ENCODE measurements around the gene ERCC2.
A peak's percentile ranks its signal among the peaks of the same experiment; 100 is the strongest.
"Not testable (repeated sequence)": the region's sequence is repeated elsewhere in the genome, so short reads cannot be mapped to it uniquely, and the experiment has no call there.

ERCC2 gene

GRCh38 chr19:45370410-45371204 is at the start of gene ERCC2:
Gene ERCC2 (minus strand): TSS chr19:45370573. CDS start chr19:45370540, 33 bp downstream.
- peak; percentile 100 for DNase-seq (ENCODE audit: low spot score)

GRCh38 chr19:45419895-45420294 is 49.5 kb upstream of the ERCC2 start:
- no peak for DNase-seq (ENCODE audit: low spot score)

- no peak for DNase-seq (ENCODE audit: low spot score)
Observed at GRCh38 chr19:45419396-45419795, 49.0 kb upstream of the ERCC2 start.

GRCh38 chr19:45418802-45419201 is 48.4 kb upstream of the ERCC2 start:
- DNase-seq (ENCODE audit: low spot score), result no peak

DNA sequence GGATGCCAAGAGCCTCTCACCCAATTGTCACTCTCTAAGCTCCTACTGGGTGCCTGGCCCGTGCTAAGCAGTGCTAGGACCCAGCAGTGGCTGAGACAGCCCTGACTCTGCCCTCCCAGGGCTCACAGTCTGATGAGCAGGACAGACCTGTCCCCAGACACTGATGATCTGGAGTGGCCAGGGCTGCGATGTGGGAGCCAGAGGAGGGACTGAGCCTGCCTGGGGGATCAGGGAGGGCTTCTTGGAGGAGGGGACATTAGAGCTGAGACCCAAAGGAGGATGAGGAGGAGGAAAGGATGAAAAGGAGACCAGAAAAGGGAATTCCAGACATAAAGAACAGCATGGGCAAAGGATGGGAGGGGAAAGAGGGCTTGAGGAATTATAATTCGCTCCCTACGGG is 46.8 kb upstream of the ERCC2 start:
- no peak for DNase-seq (ENCODE audit: low spot score)

DNA sequence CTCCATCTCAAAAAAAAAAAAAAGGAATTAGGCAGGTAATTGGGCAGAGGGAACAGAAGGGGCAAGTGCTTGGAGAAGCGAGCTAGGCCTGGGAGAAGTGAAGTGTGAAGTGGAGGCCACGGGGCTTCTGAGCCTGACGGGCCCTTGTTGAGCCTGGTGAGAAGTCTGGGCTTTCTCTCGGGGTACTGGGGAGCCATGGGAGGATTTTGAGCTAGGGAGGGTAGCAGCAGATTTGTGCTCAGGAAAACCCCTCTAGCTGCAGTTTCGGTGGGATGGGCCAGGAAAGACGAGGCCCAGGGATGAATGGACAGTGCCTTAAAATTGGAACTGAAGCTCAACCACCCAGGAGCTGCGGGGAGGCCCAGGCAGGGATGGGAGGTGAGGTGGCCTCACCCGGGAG is 44.1 kb upstream of the ERCC2 start:
- DNase-seq (ENCODE audit: low spot score), result no peak

GRCh38 chr19:45413497-45413896 is 43.1 kb upstream of the ERCC2 start:
- DNase-seq (ENCODE audit: low spot score), result no peak

- not testable (repeated sequence) for DNase-seq (ENCODE audit: low spot score)
Observed at GRCh38 chr19:45410330-45410729, 40.0 kb upstream of the ERCC2 start.

- DNase-seq (ENCODE audit: low spot score), result no peak
Observed at GRCh38 chr19:45409557-45409920, 39.2 kb upstream of the ERCC2 start.

- no peak for DNase-seq (ENCODE audit: low spot score)
Observed at GRCh38 chr19:45408830-45409556, 38.6 kb upstream of the ERCC2 start.

DNA sequence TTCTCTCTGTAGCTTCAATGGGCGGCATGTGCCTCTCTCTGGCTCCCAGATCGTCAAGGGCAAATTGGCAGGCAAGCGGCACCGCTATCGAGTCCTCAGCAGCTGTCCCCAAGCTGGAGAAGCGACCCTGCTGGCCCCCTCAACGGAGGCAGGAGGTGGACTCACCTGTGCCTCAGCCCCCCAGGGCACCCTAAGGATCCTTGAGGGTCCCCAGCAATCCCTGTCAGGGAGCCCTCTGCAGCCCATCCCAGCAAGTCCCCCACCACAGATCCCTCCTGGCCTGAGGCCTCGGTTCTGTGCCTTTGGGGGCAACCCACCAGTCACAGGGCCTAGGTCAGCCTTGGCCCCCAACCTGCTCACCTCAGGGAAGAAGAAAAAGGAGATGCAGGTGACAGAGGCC is 37.7 kb upstream of the ERCC2 start:
- no peak for DNase-seq (ENCODE audit: low spot score)

- DNase-seq (ENCODE audit: low spot score), result not testable (repeated sequence)
Observed at GRCh38 chr19:45407585-45407984, 37.2 kb upstream of the ERCC2 start.

GRCh38 chr19:45407091-45407375 is 36.7 kb upstream of the ERCC2 start:
- DNase-seq (ENCODE audit: low spot score), result no peak

- DNase-seq (ENCODE audit: low spot score), result peak; percentile 78
Observed at GRCh38 chr19:45406226-45407090, 36.1 kb upstream of the ERCC2 start, which contains the start of gene POLR1G. Gene POLR1G (plus strand): TSS chr19:45406644. CDS start chr19:45406697, 53 bp downstream.

GRCh38 chr19:45405435-45406225 is 35.3 kb upstream of the ERCC2 start:
- peak; percentile 84 for DNase-seq (ENCODE audit: low spot score)

DNA sequence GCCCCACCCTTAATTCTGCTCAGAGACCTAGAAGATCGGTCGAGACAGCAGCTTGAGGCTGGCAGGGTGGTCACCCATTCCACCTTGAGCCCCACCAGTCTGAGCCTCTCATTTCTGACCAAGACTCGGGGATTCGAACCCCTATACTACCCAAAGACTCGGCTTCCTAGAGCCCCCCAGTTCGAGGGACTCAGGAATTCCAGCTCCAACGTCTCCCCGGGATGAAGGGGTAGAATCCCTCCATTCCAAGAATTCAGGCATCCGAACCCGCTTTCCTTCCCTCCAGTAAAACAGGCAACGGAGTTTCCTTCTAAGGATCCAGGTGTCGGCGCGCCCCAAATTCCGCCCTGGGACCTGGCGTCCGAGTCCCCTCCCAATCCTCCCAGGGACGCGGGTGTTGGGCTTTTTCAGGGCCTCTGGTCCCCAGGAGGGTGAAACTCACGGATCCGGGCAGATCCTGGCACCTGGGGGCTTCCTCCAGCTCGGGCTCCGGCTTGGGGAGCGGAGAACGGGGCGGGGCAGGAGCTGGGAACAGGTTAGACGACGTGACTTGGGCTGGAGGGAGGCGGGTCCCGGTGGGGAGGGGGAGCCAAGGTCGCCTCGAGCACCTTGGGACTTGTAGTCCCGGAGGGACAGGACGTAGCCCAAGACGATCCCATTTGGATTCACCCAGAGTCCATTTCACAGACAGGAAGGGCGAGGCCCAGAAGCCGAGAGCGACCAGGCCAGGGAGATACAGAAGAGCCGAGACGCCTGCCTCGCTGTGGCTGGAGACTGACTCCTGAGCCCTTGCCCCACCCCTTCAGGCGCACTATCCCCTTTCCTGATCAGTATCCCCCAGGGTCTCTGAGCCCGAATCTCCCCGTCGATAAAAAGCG is 34.4 kb upstream of the ERCC2 start, which contains the start of gene PPP1R13L:
Gene PPP1R13L (minus strand): TSS at position 513 of the 878 bp plus-strand sequence. CDS start 6,751 bp downstream, outside the sequence.
- DNase-seq (ENCODE audit: low spot score), result peak; percentile 36

- peak; percentile 65 for DNase-seq (ENCODE audit: low spot score)
Observed at GRCh38 chr19:45403781-45404556, 33.6 kb upstream of the ERCC2 start.

GRCh38 chr19:45403272-45403671 is 32.9 kb upstream of the ERCC2 start:
- no peak for DNase-seq (ENCODE audit: low spot score)

DNA sequence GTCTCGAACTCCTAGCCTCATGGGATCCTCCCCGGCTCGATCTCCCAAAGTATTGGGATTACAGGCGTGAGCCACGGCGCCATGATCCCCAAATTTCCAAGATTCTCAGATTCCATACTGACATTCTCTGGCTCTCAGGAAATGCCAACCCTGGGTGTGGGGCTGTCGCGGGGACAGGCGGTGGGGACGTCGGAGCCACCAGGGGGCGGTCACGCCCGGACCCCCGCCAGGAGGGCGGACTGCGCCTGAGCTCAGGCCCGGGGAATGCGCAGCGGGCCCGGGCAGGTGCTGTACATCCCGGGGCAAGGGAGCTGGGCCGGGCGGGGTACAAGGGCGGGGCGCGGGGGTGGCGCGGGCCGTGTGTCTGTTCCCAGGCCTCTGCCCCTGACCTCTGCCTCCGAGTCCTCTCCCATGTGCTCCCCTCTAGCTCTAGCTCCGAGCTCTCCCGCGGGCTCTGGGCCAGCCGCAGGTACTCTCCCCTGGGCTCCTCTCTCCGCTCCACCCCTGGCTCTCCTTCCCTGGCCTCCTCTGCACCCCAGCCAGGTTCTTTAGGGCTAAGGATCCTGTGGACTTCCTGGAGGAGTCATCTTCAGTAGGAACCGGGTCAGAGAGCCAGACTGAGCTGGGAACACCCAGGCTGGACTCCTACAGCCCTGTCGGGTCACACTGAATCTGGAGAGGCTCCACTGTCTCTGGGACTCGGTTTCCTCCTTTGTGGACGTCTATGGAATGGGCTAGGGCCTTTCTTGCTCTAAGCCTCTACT is 32.1 kb upstream of the ERCC2 start:
- DNase-seq (ENCODE audit: low spot score), result peak; percentile 22
